Testis (tissue), 3 donors: ENCODE results near the gene RIBC2. TPM values are rescaled to one million over a fixed set of nuclear protein-coding genes. Genes with fewer than 3 reads are reported as not detected.

Experiments
- DNase-seq: peaks from one replicate; pipeline ENCODE4 v3.0.0-alpha.2; 2019
- H3K27ac ChIP-seq, 2 donors: fragments of 200-600 bp; sonication (generic); one replicate each; pipeline ENCODE4 v1.5.1; 2019
- H3K27me3 ChIP-seq: fragments of 200-600 bp; sonication (generic); one replicate; pipeline ENCODE4 v1.5.1; 2019
- H3K36me3 ChIP-seq: fragments of 200-600 bp; sonication (generic); one replicate; pipeline ENCODE4 v1.5.1; 2017; ENCODE audit warnings: low read depth; ENCODE audit errors: missing control alignments
- H3K4me1 ChIP-seq: fragments of 200-600 bp; sonication (generic); one replicate; pipeline ENCODE4 v1.5.1; 2019
- H3K4me3 ChIP-seq, 2 donors: fragments of 200-600 bp; sonication (generic); one replicate each; pipeline ENCODE4 v1.5.1; 2017 to 2019
- H3K9me3 ChIP-seq: fragments of 200-600 bp; sonication (generic); one replicate; pipeline ENCODE4 v1.5.1; 2017
- POLR2A ChIP-seq: fragments of 450-650 bp; IDR thresholded peaks from one replicate; pipeline ENCODE4 v1.6.1; 2017; ENCODE audit warnings: antibody characterized with exemption, mild to moderate bottlenecking, moderate library complexity
- WGBS, 2 donors: methylation state at CpG; one replicate each; pipeline ENCODE4 v1.1.5; 2018; 5-methylcytosine and 5-hydroxymethylcytosine counted together
- intact Hi-C: fragments of 100-400 bp; cut with DNase I; formaldehyde crosslinking; loops from one replicate; pipeline ENCODE4 v1.15.1; 2023; ENCODE audit warnings: low total_unique reads
- polyA plus RNA-seq: library from polyadenylated mRNA; stranded (reverse); fragments of 350-450 nt; fragmentation: Illumina TruSeq; extraction: RNeasy Lipid Tissue Mini Kit (QIAGEN cat#74804); gene quantifications from one replicate; pipeline ENCODE4 v1.2.3, GENCODE V29; 2014; ENCODE audit warnings: low read depth, low replicate concordance; ENCODE audit not compliant: insufficient read depth
- total RNA-seq, 2 donors: library from RNA; depleted of rRNA; stranded (reverse); fragments of >200 nt; gene quantifications; one replicate each; pipeline ENCODE4 v1.2.3, GENCODE V29; 2016
- TF ChIP-seq, protein P1 (sequence below), 3 experiments: fragments of 450-650 bp in 2 of 3; fragments of 200-600 bp in 1 of 3; sonication (generic) in 1 of 3; IDR thresholded peaks; one replicate each; pipeline ENCODE4 v1.5.1; 2016 to 2019; ENCODE audit warnings: antibody characterized with exemption in 3 of 3, mild to moderate bottlenecking in 2 of 3, moderate library complexity in 1 of 3

Gene RIBC2
- total and polyA plus RNA-seq, 3 donors from 2014 or later, result 20.3 to 66.7 (median 38.5) TPM

DNA sequence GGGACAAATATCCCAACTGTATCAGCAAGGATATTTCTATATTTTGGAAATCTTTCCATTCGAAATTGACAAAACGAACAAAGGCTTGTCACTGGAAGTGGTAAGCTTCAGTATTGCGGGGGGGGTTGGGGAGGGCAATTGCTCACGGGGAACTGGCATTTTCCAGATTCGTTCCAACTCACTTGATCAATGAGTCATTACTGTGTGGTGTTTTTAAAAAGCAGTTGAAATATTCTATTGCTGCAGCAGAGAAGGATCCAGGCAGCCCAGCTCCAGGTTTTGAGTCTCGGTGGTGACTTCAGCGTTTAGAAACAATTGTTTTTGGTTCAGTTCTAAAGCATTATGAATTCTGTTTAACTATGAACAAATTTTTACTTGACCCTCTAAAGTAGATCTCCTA, 55.4 kb downstream of the RIBC2 start:
- TF ChIP-seq, protein P1, sequence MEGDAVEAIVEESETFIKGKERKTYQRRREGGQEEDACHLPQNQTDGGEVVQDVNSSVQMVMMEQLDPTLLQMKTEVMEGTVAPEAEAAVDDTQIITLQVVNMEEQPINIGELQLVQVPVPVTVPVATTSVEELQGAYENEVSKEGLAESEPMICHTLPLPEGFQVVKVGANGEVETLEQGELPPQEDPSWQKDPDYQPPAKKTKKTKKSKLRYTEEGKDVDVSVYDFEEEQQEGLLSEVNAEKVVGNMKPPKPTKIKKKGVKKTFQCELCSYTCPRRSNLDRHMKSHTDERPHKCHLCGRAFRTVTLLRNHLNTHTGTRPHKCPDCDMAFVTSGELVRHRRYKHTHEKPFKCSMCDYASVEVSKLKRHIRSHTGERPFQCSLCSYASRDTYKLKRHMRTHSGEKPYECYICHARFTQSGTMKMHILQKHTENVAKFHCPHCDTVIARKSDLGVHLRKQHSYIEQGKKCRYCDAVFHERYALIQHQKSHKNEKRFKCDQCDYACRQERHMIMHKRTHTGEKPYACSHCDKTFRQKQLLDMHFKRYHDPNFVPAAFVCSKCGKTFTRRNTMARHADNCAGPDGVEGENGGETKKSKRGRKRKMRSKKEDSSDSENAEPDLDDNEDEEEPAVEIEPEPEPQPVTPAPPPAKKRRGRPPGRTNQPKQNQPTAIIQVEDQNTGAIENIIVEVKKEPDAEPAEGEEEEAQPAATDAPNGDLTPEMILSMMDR (IDR thresholded peaks at IDR 0.05), result no peak
- no peak for TF ChIP-seq POLR2A
- peaks cover 9% of the 10 kb centered on the region for H3K4me1 ChIP-seq
- no peaks in the 10 kb centered on the region for H3K9me3 ChIP-seq
- intact Hi-C loops, result no loop called here
- WGBS, 2 donors, result 68 to 75% methylated on average over 7 of the region's 7 CpGs
- no peak for DNase-seq
- no peaks in the 10 kb centered on the region for H3K27me3 ChIP-seq
- no peaks in the 10 kb centered on the region for H3K36me3 ChIP-seq
- no peak overlapping the region for H3K27ac ChIP-seq
- no peak overlapping the region for H3K4me3 ChIP-seq

DNA sequence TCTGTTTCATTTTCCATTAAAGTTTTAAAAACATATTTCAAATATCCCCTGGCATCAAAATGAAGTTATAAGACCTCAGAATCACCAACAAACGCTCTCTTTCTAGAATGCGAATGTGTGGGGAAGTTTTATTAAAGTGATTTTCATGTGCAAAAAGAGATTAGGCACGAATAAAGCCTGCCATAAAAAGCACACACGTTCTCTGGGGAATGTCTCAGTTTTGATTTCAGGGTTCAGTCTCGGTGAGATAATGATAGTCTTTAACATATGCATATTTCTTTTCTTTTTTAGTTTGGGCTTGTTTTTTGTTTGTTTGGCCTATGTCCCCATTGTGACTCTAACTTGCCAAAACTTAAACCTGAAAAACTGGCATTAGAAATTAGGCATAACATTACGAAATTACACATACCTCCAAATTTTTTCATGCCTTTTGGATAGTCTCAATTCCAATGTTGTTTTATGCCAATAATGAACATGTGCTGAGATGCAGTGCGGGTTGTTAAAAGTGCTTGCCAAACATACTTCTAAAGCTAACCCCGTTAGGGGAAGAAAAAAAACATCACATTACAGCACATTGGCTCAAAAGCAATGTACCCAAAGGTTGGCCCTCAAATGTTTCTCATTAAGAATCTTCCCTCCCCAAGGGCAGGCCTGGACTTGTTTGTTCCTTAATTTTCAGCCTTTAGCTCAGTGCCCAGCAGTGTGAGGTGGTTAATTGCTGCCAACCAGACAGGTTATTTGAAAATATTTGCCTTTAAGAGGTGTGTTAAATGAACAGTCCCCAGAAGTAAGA, 56.0 kb downstream of the RIBC2 start:
- Histone ChIP-seq H3K36me3 (no peaks in the 10 kb centered on the region), H3K27me3 (no peaks in the 10 kb centered on the region), H3K4me3 (no peak overlapping the region), H3K27ac (peak overlapping the region; percentile 34 to 63), H3K4me1 (peaks cover 14% of the 10 kb centered on the region), H3K9me3 (no peaks in the 10 kb centered on the region)
- intact Hi-C loops, result no loop called here
- TF ChIP-seq, protein P1 (IDR thresholded peaks at IDR 0.05), result no peak
- no peak for TF ChIP-seq POLR2A
- WGBS, 2 donors, result 52 to 57% methylated on average over 8 of the region's 8 CpGs
- no peak for DNase-seq

DNA sequence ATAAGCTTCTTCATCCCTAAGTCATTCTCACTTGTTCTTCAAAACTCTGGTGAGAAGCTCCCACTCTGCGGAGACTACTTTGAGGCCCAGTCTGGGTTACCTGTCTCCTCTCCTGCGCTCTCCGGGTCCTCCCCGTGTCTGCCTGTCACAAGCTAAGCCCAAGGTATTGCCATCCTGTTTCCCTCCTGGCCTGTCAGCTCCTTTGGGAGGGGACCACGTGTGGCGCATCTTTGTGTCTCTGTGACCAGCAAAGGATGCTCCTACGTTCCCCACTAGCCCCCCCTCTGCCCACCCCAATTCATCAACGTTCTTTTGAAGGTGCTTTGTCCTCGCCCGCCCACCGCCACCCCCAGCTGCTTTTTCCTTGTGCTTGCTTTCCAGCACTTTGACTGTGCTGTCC, 57.4 kb downstream of the RIBC2 start:
- H3K4me3 ChIP-seq, result no peak overlapping the region
- 87 to 89% methylated on average over 11 of the region's 11 CpGs for WGBS, 2 donors
- no peaks in the 10 kb centered on the region for H3K9me3 ChIP-seq
- no peaks in the 10 kb centered on the region for H3K27me3 ChIP-seq
- DNase-seq, result no peak
- H3K36me3 ChIP-seq, result no peaks in the 10 kb centered on the region
- intact Hi-C loops, result no loop called here
- no peak overlapping the region for H3K27ac ChIP-seq
- TF ChIP-seq POLR2A, result no peak
- TF ChIP-seq, protein P1 (IDR thresholded peaks at IDR 0.05), result no peak
- H3K4me1 ChIP-seq, result peaks cover 14% of the 10 kb centered on the region

DNA sequence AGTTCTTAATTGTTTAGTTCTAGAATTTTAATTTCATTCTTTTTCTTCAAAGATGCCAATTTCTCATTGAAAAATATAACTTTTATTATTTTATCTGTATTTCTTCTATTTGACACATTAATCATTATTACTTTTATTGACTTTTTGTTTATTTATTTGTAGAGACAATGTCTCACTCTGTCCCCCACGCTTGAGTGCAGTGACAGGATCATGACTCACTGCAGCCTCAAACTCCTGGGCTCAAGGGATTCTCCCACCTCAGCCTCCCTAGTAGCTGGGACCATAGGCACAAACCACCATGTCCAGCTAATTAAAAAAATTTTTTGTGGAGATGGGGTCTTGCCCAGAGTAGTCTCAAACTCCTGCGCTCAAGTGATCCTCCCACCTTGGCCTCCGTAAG, 58.9 kb downstream of the RIBC2 start:
- no peaks in the 10 kb centered on the region for H3K27me3 ChIP-seq
- H3K27ac ChIP-seq, result no peak overlapping the region
- peaks cover 29% of the 10 kb centered on the region for H3K4me1 ChIP-seq
- intact Hi-C loops, result no loop called here
- no peaks in the 10 kb centered on the region for H3K9me3 ChIP-seq
- H3K36me3 ChIP-seq, result no peaks in the 10 kb centered on the region
- TF ChIP-seq, protein P1 (IDR thresholded peaks at IDR 0.05), result no peak
- no peak for DNase-seq
- 92 to 99% methylated on average over 3 of the region's 3 CpGs for WGBS, 2 donors
- H3K4me3 ChIP-seq, result no peak overlapping the region
